A673 (cell line): ENCODE measurements around the gene DCP1A. TPM values are rescaled to one million over a fixed set of nuclear protein-coding genes. Genes with fewer than 3 reads are reported as not detected.

Source experiments
- BruUV-seq: library from RNA; stranded (reverse); fragments of 400-500 nt; replicated peaks from 2 replicates; lab custom pipeline; 2021; lab: Mats Ljungman, UMichigan
- CTCF ChIA-PET: fragments of 300-600 bp; sonication (Branson Sonifier 250); formaldehyde crosslinking; loops from one replicate; lab custom pipeline; 2022; ENCODE audit warnings: antibody characterized with exemption; lab: Charles Lee
- POLR2A ChIA-PET: fragments of 300-600 bp; sonication (Branson Sonifier 250); formaldehyde crosslinking; loops from one replicate; lab custom pipeline; 2022; ENCODE audit warnings: antibody characterized with exemption; ENCODE audit not compliant: low non-redundant PET; lab: Charles Lee
- DNase-seq: peaks from one replicate; pipeline ENCODE4 v3.0.0-alpha.2; 2015; ENCODE audit warnings: low spot score
- H3K27ac ChIP-seq: fragments of 200-600 bp; sonication (generic); 2 replicates; pipeline ENCODE4 v1.5.1; 2016; ENCODE audit warnings: mixed run types, low read depth, mild to moderate bottlenecking, mixed read lengths, antibody characterized with exemption, low read length; ENCODE audit not compliant: poor library complexity, severe bottlenecking
- H3K27me3 ChIP-seq: fragments of 200-600 bp; sonication (generic); replicated peaks from 2 replicates; pipeline ENCODE4 v1.6.1; 2017; ENCODE audit warnings: mixed run types, low read depth, mild to moderate bottlenecking, mixed read lengths, antibody characterized with exemption, low read length; ENCODE audit not compliant: insufficient read depth, poor library complexity
- H3K36me3 ChIP-seq: fragments of 200-600 bp; sonication (generic); 2 replicates; pipeline ENCODE4 v1.6.1; 2016; ENCODE audit warnings: mixed run types, mild to moderate bottlenecking, mixed read lengths, antibody characterized with exemption, low read length; ENCODE audit not compliant: insufficient read depth, poor library complexity, severe bottlenecking
- H3K4me1 ChIP-seq: fragments of 200-600 bp; sonication (generic); 2 replicates; pipeline ENCODE4 v1.6.1; 2017; ENCODE audit warnings: mixed run types, mild to moderate bottlenecking, mixed read lengths, antibody characterized with exemption, low read length; ENCODE audit not compliant: insufficient read depth, poor library complexity, severe bottlenecking
- H3K4me3 ChIP-seq: fragments of 200-600 bp; sonication (generic); 2 replicates; pipeline ENCODE4 v1.5.1; 2016; ENCODE audit warnings: low read depth, mixed run types, mild to moderate bottlenecking, mixed read lengths, low read length; ENCODE audit not compliant: poor library complexity, severe bottlenecking
- H3K9me3 ChIP-seq: fragments of 200-600 bp; sonication (generic); 2 replicates; pipeline ENCODE4 v1.6.1; 2016; ENCODE audit warnings: mixed run types, low read depth, mild to moderate bottlenecking, mixed read lengths, antibody characterized with exemption, low read length; ENCODE audit not compliant: poor library complexity, severe bottlenecking
- CTCF ChIP-seq: fragments of 300-800, 200-600 bp; sonication (generic); conservative IDR thresholded peaks from 2 replicates; pipeline ENCODE4 v1.5.1; 2017; ENCODE audit warnings: low read depth, mild to moderate bottlenecking, antibody characterized with exemption, low read length, moderate library complexity, mixed read lengths
- EZH2 ChIP-seq: fragments of 200-600 bp; sonication (generic); IDR thresholded peaks from 2 replicates; pipeline ENCODE4 v1.6.1; 2017; ENCODE audit warnings: borderline replicate concordance, low read depth, mild to moderate bottlenecking, mixed read lengths, antibody characterized with exemption, low read length; ENCODE audit not compliant: poor library complexity, severe bottlenecking
- intact Hi-C: fragments of 100-400 bp; cut with micrococcal nuclease; formaldehyde crosslinking; loops from one replicate; pipeline ENCODE4 v1.10.0; 2022; ENCODE audit not compliant: unreplicated experiment
- total RNA-seq: library from RNA; stranded (reverse); gene quantifications from 2 replicates; pipeline ENCODE4 v1.2.3, GENCODE V29; 2021

The DCP1A gene
- total RNA-seq, 1 experiment from 2014 or later: 13.1 TPM

GRCh38 chr3:53238051-53238850, 109.1 kb downstream of the DCP1A start:
- ChIA-PET CTCF (no interaction called here), POLR2A (no interaction called here)
- H3K4me3 ChIP-seq: no peak overlapping the region
- peak; percentile 71 for DNase-seq
- BruUV-seq: no TSS peak
- no peaks in the 10 kb centered on the region for H3K9me3 ChIP-seq
- TF ChIP-seq EZH2 (no peak), CTCF (no peak)
- H3K27ac ChIP-seq: no peak overlapping the region
- H3K4me1 ChIP-seq: peaks cover 22% of the 10 kb centered on the region
- H3K27me3 ChIP-seq: no peaks in the 10 kb centered on the region
- intact Hi-C loops: no loop called here
- peaks cover 19% of the 10 kb centered on the region for H3K36me3 ChIP-seq

GRCh38 chr3:53236112-53236841, 111.1 kb downstream of the DCP1A start:
- intact Hi-C loops: no loop called here
- H3K27me3 ChIP-seq: no peaks in the 10 kb centered on the region
- H3K9me3 ChIP-seq: no peaks in the 10 kb centered on the region
- TF ChIP-seq CTCF (no peak), EZH2 (no peak)
- ChIA-PET POLR2A (no interaction called here), CTCF (no interaction called here)
- DNase-seq: no peak
- peak overlapping the region; percentile 63 for H3K27ac ChIP-seq
- H3K4me1 ChIP-seq: peaks cover 20% of the 10 kb centered on the region
- BruUV-seq: no TSS peak
- H3K36me3 ChIP-seq: peaks cover 25% of the 10 kb centered on the region
- no peak overlapping the region for H3K4me3 ChIP-seq

GRCh38 chr3:53235545-53235944, 111.8 kb downstream of the DCP1A start:
- intact Hi-C loops: no loop called here
- DNase-seq: no peak
- TF ChIP-seq EZH2 (no peak), CTCF (no peak)
- ChIA-PET POLR2A (no interaction called here), CTCF (no interaction called here)
- no TSS peak for BruUV-seq
- peaks cover 20% of the 10 kb centered on the region for H3K4me1 ChIP-seq
- no peaks in the 10 kb centered on the region for H3K9me3 ChIP-seq
- no peak overlapping the region for H3K4me3 ChIP-seq
- no peaks in the 10 kb centered on the region for H3K27me3 ChIP-seq
- peaks cover 25% of the 10 kb centered on the region for H3K36me3 ChIP-seq
- no peak overlapping the region for H3K27ac ChIP-seq
